KOPT-K1 (cell line): Measurements from ENCODE around the gene DDX25.

ENCODE experiments used
- H3K27ac ChIP-seq: fragments of 200-600 bp; sonication (generic); 2 replicates; pipeline ENCODE4 v1.5.1; 2016; ENCODE audit warnings: antibody characterized with exemption, mild to moderate bottlenecking, low read depth, low read length; ENCODE audit not compliant: poor library complexity, severe bottlenecking
- H3K36me3 ChIP-seq: fragments of 200-600 bp; sonication (generic); 2 replicates; pipeline ENCODE4 v1.5.1; 2017; ENCODE audit warnings: antibody characterized with exemption, mild to moderate bottlenecking, low read length, moderate library complexity; ENCODE audit not compliant: insufficient read depth
- H3K9me3 ChIP-seq: fragments of 200-600 bp; sonication (generic); 2 replicates; pipeline ENCODE4 v1.5.1; 2017; ENCODE audit warnings: antibody characterized with exemption, low read length, mild to moderate bottlenecking; ENCODE audit not compliant: insufficient read depth, poor library complexity, severe bottlenecking

Gene DDX25

GRCh38 chr11:125923633-125924032, 19.3 kb downstream of the DDX25 start:
- no peaks in the 10 kb centered on the region for H3K36me3 ChIP-seq
- H3K9me3 ChIP-seq: no peaks in the 10 kb centered on the region
- no peak overlapping the region for H3K27ac ChIP-seq

- no peak overlapping the region for H3K27ac ChIP-seq
- H3K9me3 ChIP-seq: no peaks in the 10 kb centered on the region
- H3K36me3 ChIP-seq: no peaks in the 10 kb centered on the region
Measured at GRCh38 chr11:125924384-125925007, 20.2 kb downstream of the DDX25 start.

DNA sequence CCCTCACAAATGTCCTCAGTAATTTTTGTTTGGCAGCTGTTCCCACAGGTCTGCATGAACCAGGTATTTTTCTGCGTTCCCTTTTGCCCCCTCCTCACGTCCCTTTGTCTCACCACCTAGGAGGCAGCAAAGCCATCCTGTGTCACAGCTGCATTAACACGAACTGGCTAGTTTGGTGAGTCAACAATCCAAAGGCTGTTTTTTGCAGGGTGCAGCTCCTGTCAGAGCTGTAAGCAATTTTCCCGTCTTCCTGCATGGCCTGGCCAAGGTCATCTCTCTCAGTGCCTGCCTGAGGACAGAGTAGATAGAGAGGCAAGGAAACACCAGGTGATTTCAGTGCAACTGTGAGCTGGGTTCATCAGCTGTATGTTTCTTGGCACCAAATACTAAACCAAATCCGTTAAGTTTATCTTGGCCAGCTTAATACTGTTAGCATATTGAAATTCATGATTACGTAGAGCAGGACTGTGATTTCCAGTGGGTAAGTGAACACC, 21.0 kb downstream of the DDX25 start:
- Histone ChIP-seq H3K27ac (no peak overlapping the region), H3K9me3 (no peaks in the 10 kb centered on the region), H3K36me3 (no peaks in the 10 kb centered on the region)

DNA sequence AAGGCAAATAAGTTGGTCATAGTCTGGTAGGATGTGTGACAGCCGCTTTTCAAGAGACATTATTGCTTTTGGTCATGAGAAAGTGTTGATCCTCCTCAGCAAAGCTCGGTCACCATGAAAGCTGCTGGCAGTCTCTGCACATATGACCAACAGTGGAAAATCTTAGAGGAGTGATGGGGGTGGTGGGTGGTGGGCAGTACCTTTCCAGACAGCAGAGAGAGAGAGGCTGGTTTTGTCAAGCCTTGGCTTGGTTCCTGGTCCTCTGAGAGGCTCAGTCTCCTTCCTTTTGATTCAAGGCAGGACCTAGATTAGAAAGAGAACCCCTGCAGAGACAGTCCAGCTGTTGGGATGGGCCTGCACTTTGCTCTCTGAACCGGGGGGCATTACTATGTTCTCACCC, 21.5 kb downstream of the DDX25 start:
- no peaks in the 10 kb centered on the region for H3K9me3 ChIP-seq
- H3K36me3 ChIP-seq: no peaks in the 10 kb centered on the region
- H3K27ac ChIP-seq: no peak overlapping the region

DNA sequence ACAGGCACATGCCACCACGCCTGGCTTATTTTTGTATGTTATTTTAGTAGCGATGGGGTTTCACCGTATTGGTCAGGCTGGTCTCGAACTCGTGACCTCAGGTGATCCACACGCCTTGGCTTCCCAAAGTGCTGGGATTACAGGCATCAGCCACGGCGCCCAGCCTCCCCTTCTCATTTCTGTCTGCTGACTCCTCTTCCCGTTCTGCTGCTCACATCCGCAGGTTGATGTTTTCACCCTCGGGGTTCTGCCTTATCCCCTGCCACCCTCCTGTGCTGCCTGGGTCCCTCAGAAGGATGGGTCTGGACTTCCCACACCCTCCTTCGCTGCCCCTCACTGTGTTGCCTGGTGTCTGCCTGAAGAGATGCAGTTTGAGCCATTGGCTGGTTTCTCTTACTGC, 22.4 kb downstream of the DDX25 start:
- H3K9me3 ChIP-seq: no peaks in the 10 kb centered on the region
- H3K27ac ChIP-seq: no peak overlapping the region
- H3K36me3 ChIP-seq: no peaks in the 10 kb centered on the region

DNA sequence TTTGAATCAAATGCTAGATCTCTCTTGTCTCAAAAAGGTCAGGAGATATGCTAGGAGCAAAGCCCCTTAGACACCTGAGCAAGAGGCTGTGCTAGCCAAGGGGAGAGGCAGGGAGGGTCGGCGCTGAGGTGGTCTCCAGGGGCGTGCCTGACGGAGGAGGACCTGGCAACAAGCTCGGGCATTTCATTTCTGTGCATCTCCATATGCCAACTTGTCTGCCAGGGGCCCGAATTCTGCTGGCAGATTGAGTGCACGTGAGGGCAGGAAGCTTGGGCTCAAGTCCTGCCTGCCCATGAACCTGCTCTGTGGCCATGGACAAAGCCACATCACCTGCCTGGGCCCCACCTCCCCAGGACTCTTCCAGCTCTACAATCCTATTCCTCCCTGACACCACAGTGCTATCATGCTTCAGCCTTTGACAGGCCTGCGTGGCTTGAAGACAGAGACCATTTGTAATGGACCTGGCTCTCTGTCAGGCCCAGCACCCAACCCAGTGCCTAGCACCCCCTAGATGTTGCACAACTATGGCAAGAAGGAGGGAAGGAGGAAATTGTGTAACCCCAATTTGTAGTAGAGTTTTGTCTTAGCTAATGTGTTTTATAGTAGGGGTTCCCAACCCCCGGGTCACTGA, 25.3 kb downstream of the DDX25 start:
- Histone ChIP-seq H3K27ac (no peak overlapping the region), H3K9me3 (no peaks in the 10 kb centered on the region)

GRCh38 chr11:125930076-125930450, 25.8 kb downstream of the DDX25 start:
- Histone ChIP-seq H3K36me3 (no peaks in the 10 kb centered on the region), H3K27ac (no peak overlapping the region), H3K9me3 (no peaks in the 10 kb centered on the region)

More for the DNA sequence above, 25.3 kb downstream of the DDX25 start:
- H3K36me3 ChIP-seq: no peaks in the 10 kb centered on the region

GRCh38 chr11:125931116-125931515, 26.8 kb downstream of the DDX25 start:
- Histone ChIP-seq H3K27ac (no peak overlapping the region), H3K9me3 (no peaks in the 10 kb centered on the region), H3K36me3 (no peaks in the 10 kb centered on the region)

GRCh38 chr11:125931668-125932067, 27.4 kb downstream of the DDX25 start:
- H3K27ac ChIP-seq: no peak overlapping the region
- no peaks in the 10 kb centered on the region for H3K36me3 ChIP-seq
- H3K9me3 ChIP-seq: no peaks in the 10 kb centered on the region

DNA sequence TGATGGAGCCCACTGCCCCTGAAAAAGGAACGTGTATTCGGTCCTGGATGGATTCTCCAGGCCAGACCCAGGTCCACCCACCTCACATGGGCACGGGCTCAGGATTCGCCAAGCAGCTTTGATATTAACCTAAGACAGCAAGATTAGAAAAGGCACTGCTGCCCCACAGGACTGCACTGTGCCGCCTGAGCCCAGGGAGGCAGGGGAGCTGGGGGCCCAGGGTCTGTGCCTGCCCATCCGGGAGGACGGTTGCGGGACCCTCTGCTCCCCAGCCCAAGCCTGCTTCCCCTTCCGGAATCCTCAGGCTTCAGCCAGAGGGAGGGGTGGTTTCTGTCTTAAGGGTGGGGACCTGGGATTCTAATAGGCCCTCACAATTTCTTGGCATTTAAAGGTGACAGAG, 28.0 kb downstream of the DDX25 start:
- no peak overlapping the region for H3K27ac ChIP-seq
- H3K36me3 ChIP-seq: no peaks in the 10 kb centered on the region
- no peaks in the 10 kb centered on the region for H3K9me3 ChIP-seq

DNA sequence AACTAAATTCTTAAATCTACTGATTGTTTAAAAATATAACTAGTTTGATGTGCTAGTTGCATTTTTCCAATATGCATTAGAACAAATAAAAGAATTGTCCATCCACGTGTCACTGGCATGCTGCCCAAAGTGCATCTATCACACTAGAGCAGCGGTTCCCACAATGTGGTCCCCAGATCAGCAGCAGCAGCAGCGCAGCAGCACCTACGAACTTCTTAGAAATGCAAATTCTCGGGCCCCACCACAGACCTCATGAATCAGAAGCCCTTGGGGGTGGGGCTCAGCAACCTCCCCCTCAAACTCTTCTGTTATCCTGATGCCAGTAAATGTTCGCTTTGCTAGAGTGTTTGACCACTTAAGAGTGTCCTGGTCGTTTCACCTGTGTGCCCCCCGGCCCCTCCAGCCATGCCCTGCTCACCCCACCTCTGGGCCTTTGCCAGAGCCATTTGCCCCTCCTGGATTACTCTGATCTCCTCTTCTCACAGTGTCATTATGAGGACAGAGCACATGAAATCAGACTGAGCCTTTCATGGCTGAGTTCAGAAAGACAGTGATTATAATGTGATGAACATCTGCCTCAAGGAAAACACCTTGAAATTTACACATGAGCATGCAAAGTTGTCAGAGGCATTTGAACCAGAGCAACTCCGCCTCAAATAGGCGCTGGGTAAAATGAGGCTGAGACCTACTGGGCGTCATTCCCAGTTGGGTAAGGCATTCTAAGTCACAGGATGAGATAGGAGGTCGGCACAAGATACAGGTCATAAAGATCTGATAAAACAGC, 28.9 kb downstream of the DDX25 start:
- H3K9me3 ChIP-seq: no peaks in the 10 kb centered on the region
- H3K27ac ChIP-seq: no peak overlapping the region
- H3K36me3 ChIP-seq: no peaks in the 10 kb centered on the region

- no peak overlapping the region for H3K27ac ChIP-seq
- H3K36me3 ChIP-seq: no peaks in the 10 kb centered on the region
- no peaks in the 10 kb centered on the region for H3K9me3 ChIP-seq
Measured at GRCh38 chr11:125934473-125934872, 30.2 kb downstream of the DDX25 start.

DNA sequence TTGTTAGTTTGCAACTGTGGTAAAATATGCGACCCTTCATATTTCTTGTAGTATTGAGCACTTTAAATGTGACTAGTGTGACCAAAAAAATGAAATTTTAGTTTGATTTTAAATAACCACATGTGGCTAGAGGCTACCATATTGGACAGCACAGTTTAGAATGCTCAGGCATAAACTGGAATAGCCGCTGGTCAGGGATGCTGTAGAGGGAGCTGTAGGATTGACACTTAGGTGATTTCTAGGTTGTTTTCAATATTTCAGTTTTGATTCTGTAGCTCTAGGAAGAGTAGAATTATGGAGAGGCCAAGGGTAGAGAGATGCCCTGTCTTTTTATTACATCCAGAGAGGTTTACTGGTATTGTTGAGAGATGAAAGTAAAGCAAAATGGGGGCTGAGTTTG, 30.7 kb downstream of the DDX25 start:
- Histone ChIP-seq H3K36me3 (no peaks in the 10 kb centered on the region), H3K27ac (no peak overlapping the region), H3K9me3 (no peaks in the 10 kb centered on the region)

DNA sequence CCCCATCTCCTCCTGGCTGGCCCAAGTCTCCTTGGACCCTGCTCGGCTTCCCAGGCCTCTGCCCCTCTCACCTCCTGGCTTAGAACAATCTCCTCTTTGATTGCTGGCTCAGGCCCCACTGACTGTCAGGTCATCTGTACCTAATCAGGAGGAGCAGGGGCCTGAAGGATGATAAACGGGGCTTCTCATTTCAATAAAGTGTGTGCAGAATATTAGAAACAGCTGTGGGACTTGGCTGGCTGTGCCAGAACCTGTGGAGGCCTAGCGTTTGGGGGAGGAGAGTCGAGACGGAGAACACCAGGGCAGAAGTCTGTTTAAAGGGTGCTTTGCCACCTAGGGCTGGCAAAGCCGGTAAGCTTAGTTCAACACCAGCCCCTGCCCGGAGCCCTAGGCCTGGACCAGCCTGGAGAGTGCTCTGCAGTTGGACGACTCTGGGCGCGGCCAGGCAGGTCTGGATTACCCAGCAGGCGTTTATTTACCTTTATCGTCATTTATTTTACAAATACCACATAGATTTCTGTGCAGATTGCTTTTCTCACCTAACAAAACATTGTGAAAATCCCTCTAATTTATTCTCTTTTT, 31.4 kb downstream of the DDX25 start:
- no peak overlapping the region for H3K27ac ChIP-seq
- H3K36me3 ChIP-seq: no peaks in the 10 kb centered on the region
- no peaks in the 10 kb centered on the region for H3K9me3 ChIP-seq

DNA sequence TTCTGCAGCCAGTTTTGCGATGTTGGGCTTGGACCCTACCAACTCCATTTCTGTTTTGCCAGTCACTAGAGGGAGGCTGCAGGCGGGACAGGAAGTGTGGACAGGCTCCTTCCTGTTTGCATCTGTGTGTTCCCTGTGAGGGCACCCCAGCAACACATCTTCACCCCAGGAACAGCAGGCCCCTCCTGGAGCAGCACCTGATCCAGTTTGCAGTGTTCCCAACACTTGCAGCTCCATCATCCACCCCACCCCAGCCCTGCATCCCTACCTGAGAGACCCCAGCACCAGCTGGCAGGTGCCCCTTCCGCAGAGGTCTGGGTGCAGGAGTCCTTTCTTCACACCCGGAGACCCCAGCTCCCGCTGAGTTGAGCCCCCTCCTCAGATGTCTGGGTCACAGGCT, 34.1 kb downstream of the DDX25 start:
- Histone ChIP-seq H3K27ac (no peak overlapping the region), H3K9me3 (no peaks in the 10 kb centered on the region), H3K36me3 (no peaks in the 10 kb centered on the region)
